Neural cell (in vitro differentiated cells): ENCODE results near the gene LETM1. TPM values are rescaled to one million over a fixed set of nuclear protein-coding genes. Genes with fewer than 3 reads are reported as not detected.

ENCODE experiments used
- H2AFZ ChIP-seq: fragments of 200-600, 300-800 bp; sonication (generic), shearing (Covaris generic); 2 replicates; pipeline ENCODE4 v1.6.0; 2014; ENCODE audit warnings: low read depth, mild to moderate bottlenecking, antibody characterized with exemption, low read length, moderate library complexity
- H3F3A ChIP-seq: fragments of 200-600 bp; shearing (Covaris generic); 2 replicates; pipeline ENCODE4 v1.6.1; 2016; ENCODE audit warnings: mild to moderate bottlenecking, moderate library complexity, mixed read lengths, antibody characterized with exemption, low read length; ENCODE audit not compliant: insufficient read depth, poor library complexity, severe bottlenecking
- H3K27ac ChIP-seq: fragments of 200-600, 300-800 bp; sonication (generic), shearing (Covaris generic); 2 replicates; pipeline ENCODE4 v1.5.1; 2014; ENCODE audit warnings: mild to moderate bottlenecking, low read length, moderate library complexity
- H3K27me3 ChIP-seq: fragments of 300-800, 200-600 bp; sonication (generic), shearing (Covaris generic); 2 replicates; pipeline ENCODE4 v1.6.0; 2014; ENCODE audit warnings: mild to moderate bottlenecking, low read depth, low read length, moderate library complexity; ENCODE audit not compliant: insufficient read depth
- H3K36me3 ChIP-seq: fragments of 300-800, 200-600 bp; sonication (generic), shearing (Covaris generic); 2 replicates; pipeline ENCODE4 v1.5.1; 2014; ENCODE audit warnings: mild to moderate bottlenecking, antibody characterized with exemption, low read length, moderate library complexity; ENCODE audit not compliant: insufficient read depth
- H3K4me2 ChIP-seq: fragments of 300-800, 200-600 bp; sonication (generic), shearing (Covaris generic); 2 replicates; pipeline ENCODE4 v1.6.0; 2014; ENCODE audit warnings: mild to moderate bottlenecking, low read length
- H3K4me3 ChIP-seq: fragments of 300-800, 200-600 bp; sonication (generic), shearing (Covaris generic); 2 replicates; pipeline ENCODE4 v1.5.1; 2014; ENCODE audit warnings: mild to moderate bottlenecking, low read length, moderate library complexity
- H3K79me2 ChIP-seq: fragments of 200-600 bp; shearing (Covaris generic); replicated peaks from 2 replicates; pipeline ENCODE4 v1.6.0; 2014; ENCODE audit warnings: mild to moderate bottlenecking, low read length, moderate library complexity; ENCODE audit not compliant: insufficient read depth
- H3K9ac ChIP-seq: fragments of 300-800, 200-600 bp; sonication (generic), shearing (Covaris generic); 2 replicates; pipeline ENCODE4 v1.6.1; 2016; ENCODE audit warnings: mild to moderate bottlenecking, low read length, mixed read lengths
- H3K9me2 ChIP-seq: fragments of 200-600 bp; shearing (Covaris generic); 2 replicates; pipeline ENCODE4 v1.6.1; 2016; ENCODE audit warnings: mild to moderate bottlenecking, low read length, mixed read lengths; ENCODE audit not compliant: insufficient read depth
- H3K9me3 ChIP-seq: fragments of 200-600, 300-800 bp; sonication (generic), shearing (Covaris generic); 2 replicates; pipeline ENCODE4 v1.6.1; 2016; ENCODE audit warnings: mild to moderate bottlenecking, mixed run types, low read length, moderate library complexity, mixed read lengths
- H4K20me1 ChIP-seq: fragments of 200-600 bp; shearing (Covaris generic); 2 replicates; pipeline ENCODE4 v1.6.1; 2016; ENCODE audit warnings: mild to moderate bottlenecking, mixed run types; ENCODE audit not compliant: insufficient read depth
- EP300 ChIP-seq: fragments of 450-650 bp; conservative IDR thresholded peaks from 2 replicates; pipeline ENCODE4 v1.6.1; 2014; ENCODE audit warnings: antibody characterized with exemption, mild to moderate bottlenecking, moderate library complexity; ENCODE audit not compliant: poor library complexity, severe bottlenecking
- EZH2 ChIP-seq: fragments of 200-600, 300-800 bp; shearing (Covaris generic), sonication (generic); IDR thresholded peaks from 2 replicates; pipeline ENCODE4 v1.6.1; 2014; ENCODE audit warnings: antibody characterized with exemption, low read length, borderline replicate concordance, mild to moderate bottlenecking; ENCODE audit not compliant: insufficient read depth, poor library complexity, severe bottlenecking
- MXI1 ChIP-seq: fragments of 450-650 bp; conservative IDR thresholded peaks from 2 replicates; pipeline ENCODE4 v1.6.1; 2014; ENCODE audit warnings: antibody characterized with exemption, mild to moderate bottlenecking; ENCODE audit not compliant: poor library complexity, severe bottlenecking
- POLR2AphosphoS5 ChIP-seq: IDR thresholded peaks from 2 replicates; pipeline ENCODE4 v1.6.1; 2012
- RAD21 ChIP-seq: fragments of 450-650 bp; conservative IDR thresholded peaks from 2 replicates; pipeline ENCODE4 v1.6.1; 2014; ENCODE audit warnings: antibody characterized with exemption, mild to moderate bottlenecking, moderate library complexity
- REST ChIP-seq: IDR thresholded peaks from 2 replicates; pipeline ENCODE4 v1.6.1; 2012; ENCODE audit warnings: borderline replicate concordance
- SMC3 ChIP-seq: fragments of 450-650 bp; conservative IDR thresholded peaks from 2 replicates; pipeline ENCODE4 v1.6.1; 2014; ENCODE audit warnings: antibody characterized with exemption, mild to moderate bottlenecking, moderate library complexity; ENCODE audit not compliant: poor library complexity
- TAF1 ChIP-seq: IDR thresholded peaks from 2 replicates; pipeline ENCODE4 v1.6.1; 2012; ENCODE audit warnings: low read depth
- polyA plus RNA-seq: library from polyadenylated mRNA; depleted of rRNA; stranded (reverse); fragments of >200 nt; gene quantifications from 2 replicates; pipeline ENCODE4 v1.2.3, GENCODE V29; 2014
- TF ChIP-seq, protein P1 (sequence below): fragments of 450-650 bp; IDR thresholded peaks from 2 replicates; pipeline ENCODE4 v1.5.1; 2014; ENCODE audit warnings: antibody characterized with exemption, mild to moderate bottlenecking, moderate library complexity; ENCODE audit not compliant: poor library complexity, severe bottlenecking

The LETM1 gene
- polyA plus RNA-seq, 1 donor from 2014 or later: 38.9 TPM

DNA sequence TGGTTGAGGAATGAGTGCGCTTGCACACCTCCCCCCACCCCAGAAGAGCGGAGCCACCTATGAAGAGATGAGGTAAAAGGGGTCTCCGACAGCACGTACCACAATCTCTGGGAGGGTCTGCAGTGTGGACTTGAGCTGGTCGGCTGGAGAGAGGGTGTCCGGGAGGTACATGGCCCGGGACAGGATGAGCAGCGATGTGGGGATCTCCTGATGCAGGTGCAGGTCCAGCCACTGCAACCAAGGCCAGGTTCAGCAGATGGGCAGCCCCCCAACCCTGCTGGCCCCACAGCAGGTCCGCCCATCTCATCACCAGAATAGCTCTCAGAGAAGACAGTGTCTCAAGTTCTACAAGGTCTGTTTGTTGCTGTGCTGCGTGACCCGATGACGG lies 32.4 kb downstream of the LETM1 start:
- no peaks in the 10 kb centered on the region for H3K27me3 ChIP-seq
- no peaks in the 10 kb centered on the region for H3K79me2 ChIP-seq
- H3K36me3 ChIP-seq: no peaks in the 10 kb centered on the region

GRCh38 chr4:1822568-1823544 lies 33.1 kb downstream of the LETM1 start:
- Histone ChIP-seq H3K79me2 (no peaks in the 10 kb centered on the region), H3F3A (no peaks in the 10 kb centered on the region), H4K20me1 (no peaks in the 10 kb centered on the region), H3K9me2 (no peaks in the 10 kb centered on the region), H3K27ac (no peak overlapping the region), H3K36me3 (no peaks in the 10 kb centered on the region), H3K4me3 (no peak overlapping the region), H3K27me3 (no peaks in the 10 kb centered on the region), H3K9ac (no peak overlapping the region), H3K9me3 (no peaks in the 10 kb centered on the region), H2AFZ (no peak overlapping the region), H3K4me2 (no peak overlapping the region)
- TF ChIP-seq MXI1 (no peak), EZH2 (no peak), TAF1 (no peak), REST (no peak), POLR2AphosphoS5 (no peak), RAD21 (no peak)

More for the DNA sequence above, 32.4 kb downstream of the LETM1 start:
- no peak overlapping the region for H3K4me2 ChIP-seq
- TF ChIP-seq SMC3 (no peak), POLR2AphosphoS5 (no peak), EP300 (no peak), RAD21 (no peak), EZH2 (no peak), TAF1 (no peak), REST (no peak), MXI1 (no peak)
- TF ChIP-seq, protein P1, sequence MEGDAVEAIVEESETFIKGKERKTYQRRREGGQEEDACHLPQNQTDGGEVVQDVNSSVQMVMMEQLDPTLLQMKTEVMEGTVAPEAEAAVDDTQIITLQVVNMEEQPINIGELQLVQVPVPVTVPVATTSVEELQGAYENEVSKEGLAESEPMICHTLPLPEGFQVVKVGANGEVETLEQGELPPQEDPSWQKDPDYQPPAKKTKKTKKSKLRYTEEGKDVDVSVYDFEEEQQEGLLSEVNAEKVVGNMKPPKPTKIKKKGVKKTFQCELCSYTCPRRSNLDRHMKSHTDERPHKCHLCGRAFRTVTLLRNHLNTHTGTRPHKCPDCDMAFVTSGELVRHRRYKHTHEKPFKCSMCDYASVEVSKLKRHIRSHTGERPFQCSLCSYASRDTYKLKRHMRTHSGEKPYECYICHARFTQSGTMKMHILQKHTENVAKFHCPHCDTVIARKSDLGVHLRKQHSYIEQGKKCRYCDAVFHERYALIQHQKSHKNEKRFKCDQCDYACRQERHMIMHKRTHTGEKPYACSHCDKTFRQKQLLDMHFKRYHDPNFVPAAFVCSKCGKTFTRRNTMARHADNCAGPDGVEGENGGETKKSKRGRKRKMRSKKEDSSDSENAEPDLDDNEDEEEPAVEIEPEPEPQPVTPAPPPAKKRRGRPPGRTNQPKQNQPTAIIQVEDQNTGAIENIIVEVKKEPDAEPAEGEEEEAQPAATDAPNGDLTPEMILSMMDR: no peak
- H3F3A ChIP-seq: no peaks in the 10 kb centered on the region
- H3K9me2 ChIP-seq: no peaks in the 10 kb centered on the region
- H3K9ac ChIP-seq: no peak overlapping the region
- H3K27ac ChIP-seq: no peak overlapping the region
- H3K9me3 ChIP-seq: no peaks in the 10 kb centered on the region
- no peaks in the 10 kb centered on the region for H4K20me1 ChIP-seq
- H2AFZ ChIP-seq: no peak overlapping the region
- H3K4me3 ChIP-seq: no peak overlapping the region
